Endothelial cell of umbilical vein (primary cell): ENCODE results near the gene CFAP100. TPM values are rescaled to one million over a fixed set of nuclear protein-coding genes. Genes with fewer than 3 reads are reported as not detected.

Experiments used
- BruUV-seq: library from RNA; stranded (reverse); fragments of 400-500 nt; replicated peaks from 2 replicates; lab custom pipeline; 2021; lab: Mats Ljungman, UMichigan
- CTCF ChIA-PET: fragments of 300-600, 350-600 bp; sonication (Branson Sonifier 250); formaldehyde crosslinking; loops from one replicate; lab custom pipeline; 2021; ENCODE audit warnings: antibody characterized with exemption, inconsistent platforms; lab: Charles Lee
- POLR2A ChIA-PET: fragments of 300-600, 350-600 bp; sonication (Branson Sonifier 250); formaldehyde crosslinking; loops from one replicate; lab custom pipeline; 2021; ENCODE audit warnings: antibody characterized with exemption, inconsistent platforms; lab: Charles Lee
- DNase-seq: peaks from one replicate; pipeline ENCODE4 v3.0.0-alpha.2; 2011; ENCODE audit warnings: low read depth, low spot score
- FAIRE-seq: peaks from 2 replicates; lab custom pipeline; 2011; peaks lifted over from hg19 to GRCh38; lab: Jason Lieb, UNC
- H2AFZ ChIP-seq: 2 replicates; pipeline ENCODE4 v1.6.0; 2012; ENCODE audit warnings: low read depth, low read length, control low read depth, inconsistent platforms
- H3K27ac ChIP-seq: 2 replicates; pipeline ENCODE4 v1.5.1; 2011; ENCODE audit warnings: low read depth, mild to moderate bottlenecking, control low read depth, low read length, moderate library complexity; ENCODE audit not compliant: insufficient read depth
- H3K27me3 ChIP-seq, 2 experiments: 2 replicates each; pipeline versions ENCODE4 v1.6.0 to v1.6.1; 2011; ENCODE audit warnings: low read length in 2 of 2, mixed read lengths in 1 of 2; ENCODE audit not compliant: control insufficient read depth in 2 of 2, insufficient read depth in 2 of 2
- H3K36me3 ChIP-seq, 2 experiments: 2 replicates in 1 of 2; 3 replicates in 1 of 2; pipeline ENCODE4 v1.5.1; 2011; ENCODE audit warnings: low read length in 2 of 2, mild to moderate bottlenecking in 1 of 2, moderate library complexity in 1 of 2; ENCODE audit not compliant: control insufficient read depth in 2 of 2, insufficient read depth in 2 of 2; ENCODE audit errors: extremely low read depth in 1 of 2
- H3K4me1 ChIP-seq: 3 replicates; pipeline ENCODE4 v1.5.1; 2011; ENCODE audit warnings: mild to moderate bottlenecking, low read length; ENCODE audit not compliant: control insufficient read depth, insufficient read depth; ENCODE audit errors: extremely low read depth
- H3K4me2 ChIP-seq: 2 replicates; pipeline ENCODE4 v1.6.1; 2011; ENCODE audit warnings: low read length, control low read depth, mixed read lengths; ENCODE audit not compliant: insufficient read depth
- H3K4me3 ChIP-seq, 3 experiments: fragments of 200-600 bp in 1 of 3; sonication (generic), shearing (Covaris generic) in 1 of 3; replicated peaks in 1 of 3; 2 replicates each; pipeline ENCODE4 v1.5.1; 2011 to 2016; ENCODE audit warnings: control low read depth in 3 of 3, low read length in 3 of 3, mild to moderate bottlenecking in 2 of 3, inconsistent platforms in 1 of 3, low read depth in 1 of 3, moderate library complexity in 1 of 3; ENCODE audit not compliant: insufficient read depth in 1 of 3
- H3K79me2 ChIP-seq: 2 replicates; pipeline ENCODE4 v1.6.0; 2012; ENCODE audit warnings: low read length, inconsistent platforms; ENCODE audit not compliant: control insufficient read depth, insufficient read depth
- H3K9ac ChIP-seq: replicated peaks from 2 replicates; pipeline ENCODE3; 2011; ENCODE audit warnings: low read length, control low read depth; ENCODE audit not compliant: insufficient read depth; ENCODE audit errors: extremely low read depth
- H3K9me1 ChIP-seq: replicated peaks from 3 replicates; pipeline ENCODE4 v1.6.0; 2011; ENCODE audit warnings: mild to moderate bottlenecking, low read length; ENCODE audit not compliant: control insufficient read depth, insufficient read depth; ENCODE audit errors: extremely low read depth
- H3K9me3 ChIP-seq: replicated peaks from 2 replicates; pipeline ENCODE4 v1.5.1; 2012; ENCODE audit warnings: low read length, inconsistent platforms; ENCODE audit not compliant: control insufficient read depth, insufficient read depth
- H4K20me1 ChIP-seq: replicated peaks from 2 replicates; pipeline ENCODE3; 2011; ENCODE audit warnings: mild to moderate bottlenecking, low read length; ENCODE audit not compliant: control insufficient read depth, insufficient read depth; ENCODE audit errors: extremely low read depth
- EZH2 ChIP-seq: IDR thresholded peaks from 2 replicates; pipeline ENCODE4 v1.6.1; 2012; ENCODE audit warnings: borderline replicate concordance, low read depth, mild to moderate bottlenecking, moderate library complexity, low read length, inconsistent platforms; ENCODE audit not compliant: severe bottlenecking
- FOS ChIP-seq: IDR thresholded peaks from 2 replicates; pipeline ENCODE4 v1.6.1; 2011; ENCODE audit warnings: mild to moderate bottlenecking, low read length, moderate library complexity, borderline replicate concordance; ENCODE audit not compliant: insufficient read depth
- GATA2 ChIP-seq: IDR thresholded peaks from 2 replicates; pipeline ENCODE4 v1.7.0; 2011; ENCODE audit warnings: low read depth, mild to moderate bottlenecking, moderate library complexity, mixed read lengths, low read length; ENCODE audit not compliant: insufficient read length, insufficient read depth
- JUN ChIP-seq: IDR thresholded peaks from 2 replicates; pipeline ENCODE4 v1.6.1; 2011; ENCODE audit warnings: borderline replicate concordance, low read depth; ENCODE audit not compliant: insufficient read length, insufficient read depth
- MYC ChIP-seq: IDR thresholded peaks from one replicate; pipeline ENCODE4 v1.6.1; 2011; ENCODE audit warnings: mild to moderate bottlenecking, low read depth, low read length
- POLR2A ChIP-seq: IDR thresholded peaks from 2 replicates; pipeline ENCODE4 v1.6.1; 2012; ENCODE audit warnings: low read depth, mild to moderate bottlenecking, control low read depth, low read length
- POLR2AphosphoS5 ChIP-seq: IDR thresholded peaks from 2 replicates; pipeline ENCODE4 v1.6.1; 2012; ENCODE audit warnings: low read depth, mild to moderate bottlenecking, control low read depth, low read length, moderate library complexity; ENCODE audit not compliant: insufficient read depth
- dilution Hi-C: fragments of 300-500 bp; cut with MboI; formaldehyde crosslinking; loops from one replicate; pipeline ENCODE4 v1.15.0; 2019; ENCODE audit warnings: low sequenced_read_pairs; ENCODE audit not compliant: extremely low pct_ligation_motif_present
- intact Hi-C: fragments of 100-400 bp; cut with micrococcal nuclease; formaldehyde crosslinking; loops from one replicate; pipeline ENCODE4 v1.10.0; 2022
- polyA plus RNA-seq, 4 experiments: library from polyadenylated mRNA; depleted of rRNA in 3 of 4; stranded (reverse) in 3 of 4; unstranded in 1 of 4; fragments of >200 nt; gene quantifications; 2 replicates each; pipeline versions ENCODE4 v1.2.1 to v1.2.3, GENCODE V29; 2011 to 2012; ENCODE audit warnings: missing spikeins in 1 of 4
- total RNA-seq: library from RNA; stranded (reverse); gene quantifications from 2 replicates; pipeline ENCODE4 v1.2.3, GENCODE V29; 2021
- TF ChIP-seq, protein P1 (sequence below): IDR thresholded peaks from 2 replicates; pipeline ENCODE4 v1.6.1; 2011; ENCODE audit not compliant: insufficient read depth, insufficient read length
- TF ChIP-seq, protein P2 (sequence below), 2 donors: IDR thresholded peaks; 1 replicate in 1 of 2; 2 replicates in 1 of 2; pipeline ENCODE4 v1.5.1; 2011; ENCODE audit warnings: low read length in 2 of 2, mild to moderate bottlenecking in 2 of 2, moderate library complexity in 2 of 2, control low read depth in 1 of 2, inconsistent platforms in 1 of 2, low read depth in 1 of 2; ENCODE audit not compliant: insufficient read depth in 1 of 2; ENCODE audit errors: extremely low read depth in 1 of 2

CFAP100 gene
- total and polyA plus RNA-seq, 2 donors (not counting 3 experiments of a cell fraction or from before 2014, with no cell fraction given): not detected

GRCh38 chr3:126402178-126402577 lies 7.5 kb downstream of the CFAP100 start:
- Histone ChIP-seq H2AFZ (no peak overlapping the region), H3K4me2 (no peak overlapping the region), H3K79me2 (no peaks in the 10 kb centered on the region), H3K4me3 (no peak overlapping the region), H3K9me3 (no peaks in the 10 kb centered on the region), H3K27ac (no peak overlapping the region), H3K9me1 (no peaks in the 10 kb centered on the region), H3K27me3 (no peaks in the 10 kb centered on the region), H4K20me1 (no peaks in the 10 kb centered on the region), H3K9ac (no peak overlapping the region), H3K36me3 (no peaks in the 10 kb centered on the region), H3K4me1 (no peaks in the 10 kb centered on the region)
- intact Hi-C loops (no loop called here), dilution Hi-C loops (no loop called here)
- no TSS peak for BruUV-seq
- FAIRE-seq (no peak), DNase-seq (no peak)
- ChIA-PET CTCF (no interaction called here), POLR2A (no interaction called here)
- TF ChIP-seq EZH2: no peak
- TF ChIP-seq JUN: no peak
- no peak for TF ChIP-seq POLR2AphosphoS5
- TF ChIP-seq GATA2: no peak
- TF ChIP-seq POLR2A: no peak
- TF ChIP-seq, protein P1, sequence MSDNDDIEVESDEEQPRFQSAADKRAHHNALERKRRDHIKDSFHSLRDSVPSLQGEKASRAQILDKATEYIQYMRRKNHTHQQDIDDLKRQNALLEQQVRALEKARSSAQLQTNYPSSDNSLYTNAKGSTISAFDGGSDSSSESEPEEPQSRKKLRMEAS: no peak
- no peak for TF ChIP-seq MYC
- TF ChIP-seq, protein P2, sequence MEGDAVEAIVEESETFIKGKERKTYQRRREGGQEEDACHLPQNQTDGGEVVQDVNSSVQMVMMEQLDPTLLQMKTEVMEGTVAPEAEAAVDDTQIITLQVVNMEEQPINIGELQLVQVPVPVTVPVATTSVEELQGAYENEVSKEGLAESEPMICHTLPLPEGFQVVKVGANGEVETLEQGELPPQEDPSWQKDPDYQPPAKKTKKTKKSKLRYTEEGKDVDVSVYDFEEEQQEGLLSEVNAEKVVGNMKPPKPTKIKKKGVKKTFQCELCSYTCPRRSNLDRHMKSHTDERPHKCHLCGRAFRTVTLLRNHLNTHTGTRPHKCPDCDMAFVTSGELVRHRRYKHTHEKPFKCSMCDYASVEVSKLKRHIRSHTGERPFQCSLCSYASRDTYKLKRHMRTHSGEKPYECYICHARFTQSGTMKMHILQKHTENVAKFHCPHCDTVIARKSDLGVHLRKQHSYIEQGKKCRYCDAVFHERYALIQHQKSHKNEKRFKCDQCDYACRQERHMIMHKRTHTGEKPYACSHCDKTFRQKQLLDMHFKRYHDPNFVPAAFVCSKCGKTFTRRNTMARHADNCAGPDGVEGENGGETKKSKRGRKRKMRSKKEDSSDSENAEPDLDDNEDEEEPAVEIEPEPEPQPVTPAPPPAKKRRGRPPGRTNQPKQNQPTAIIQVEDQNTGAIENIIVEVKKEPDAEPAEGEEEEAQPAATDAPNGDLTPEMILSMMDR (IDR thresholded peaks at IDR 0.05; ENCODE audit: extremely low read depth in 1 of 2, insufficient read depth in 1 of 2, low read depth in 1 of 2, low read length in 2 of 2): no peak
- TF ChIP-seq FOS: no peak
